ENCODE results near the gene ZNF212. TPM values are rescaled to one million over a fixed set of nuclear protein-coding genes. Genes with fewer than 3 reads are reported as not detected.
A peak's percentile ranks its signal among the peaks of the same experiment; 100 is the strongest.

Gene ZNF212
- total and polyA plus RNA-seq, 9 of the 15 experiments (the other 6 are each of a cell fraction or from before 2014, with no cell fraction given), result 1.8 to 21.4 (median 7.2) TPM

DNA sequence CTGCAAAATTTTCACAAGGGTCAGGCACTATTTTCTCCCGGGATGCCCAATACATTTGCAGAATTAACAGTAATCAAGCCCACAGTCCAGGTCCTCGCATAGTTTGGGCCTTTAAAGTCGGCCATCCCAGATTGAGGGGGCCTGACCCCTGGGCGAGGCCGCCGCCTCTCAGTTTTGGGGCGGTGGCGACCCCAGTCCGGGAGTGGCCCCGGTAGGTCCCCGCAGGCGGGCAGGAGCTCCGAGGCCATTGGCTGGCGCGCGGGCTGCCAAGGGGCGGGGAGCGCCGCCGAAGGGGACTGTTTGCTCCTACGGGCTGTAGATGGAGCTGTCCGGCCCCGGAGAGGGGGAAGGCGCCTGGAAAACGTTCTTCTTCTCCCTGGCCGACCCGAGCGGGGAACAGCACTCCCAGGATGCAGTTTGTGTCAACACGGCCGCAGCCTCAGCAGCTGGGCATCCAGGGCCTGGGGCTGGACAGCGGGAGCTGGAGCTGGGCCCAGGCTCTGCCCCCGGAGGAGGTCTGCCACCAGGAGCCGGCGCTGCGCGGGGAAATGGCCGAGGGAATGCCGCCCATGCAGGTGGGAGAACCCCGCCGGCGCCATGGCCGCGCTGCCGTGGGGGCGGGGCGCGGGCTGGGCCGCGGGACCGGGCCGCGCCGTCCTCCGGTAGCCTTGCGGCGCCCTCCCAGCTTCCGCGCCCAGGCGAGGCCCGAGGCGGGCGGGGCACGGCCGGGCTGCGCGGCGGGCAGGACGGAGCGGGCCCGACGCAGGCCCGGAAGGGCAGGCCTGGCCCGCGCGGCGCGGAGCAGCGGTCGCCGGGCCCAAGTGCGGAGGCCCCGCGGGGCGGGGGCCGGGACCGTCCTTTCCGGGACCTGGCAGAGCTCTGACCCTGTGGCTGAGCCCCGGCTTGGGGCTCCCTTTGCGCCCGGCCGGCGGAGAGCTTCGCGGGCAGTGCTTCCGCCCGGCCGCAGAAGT is 44.0 kb upstream of the ZNF212 start, which contains the start of gene ZNF282 (continued):
- TF ChIP-seq, protein P1, sequence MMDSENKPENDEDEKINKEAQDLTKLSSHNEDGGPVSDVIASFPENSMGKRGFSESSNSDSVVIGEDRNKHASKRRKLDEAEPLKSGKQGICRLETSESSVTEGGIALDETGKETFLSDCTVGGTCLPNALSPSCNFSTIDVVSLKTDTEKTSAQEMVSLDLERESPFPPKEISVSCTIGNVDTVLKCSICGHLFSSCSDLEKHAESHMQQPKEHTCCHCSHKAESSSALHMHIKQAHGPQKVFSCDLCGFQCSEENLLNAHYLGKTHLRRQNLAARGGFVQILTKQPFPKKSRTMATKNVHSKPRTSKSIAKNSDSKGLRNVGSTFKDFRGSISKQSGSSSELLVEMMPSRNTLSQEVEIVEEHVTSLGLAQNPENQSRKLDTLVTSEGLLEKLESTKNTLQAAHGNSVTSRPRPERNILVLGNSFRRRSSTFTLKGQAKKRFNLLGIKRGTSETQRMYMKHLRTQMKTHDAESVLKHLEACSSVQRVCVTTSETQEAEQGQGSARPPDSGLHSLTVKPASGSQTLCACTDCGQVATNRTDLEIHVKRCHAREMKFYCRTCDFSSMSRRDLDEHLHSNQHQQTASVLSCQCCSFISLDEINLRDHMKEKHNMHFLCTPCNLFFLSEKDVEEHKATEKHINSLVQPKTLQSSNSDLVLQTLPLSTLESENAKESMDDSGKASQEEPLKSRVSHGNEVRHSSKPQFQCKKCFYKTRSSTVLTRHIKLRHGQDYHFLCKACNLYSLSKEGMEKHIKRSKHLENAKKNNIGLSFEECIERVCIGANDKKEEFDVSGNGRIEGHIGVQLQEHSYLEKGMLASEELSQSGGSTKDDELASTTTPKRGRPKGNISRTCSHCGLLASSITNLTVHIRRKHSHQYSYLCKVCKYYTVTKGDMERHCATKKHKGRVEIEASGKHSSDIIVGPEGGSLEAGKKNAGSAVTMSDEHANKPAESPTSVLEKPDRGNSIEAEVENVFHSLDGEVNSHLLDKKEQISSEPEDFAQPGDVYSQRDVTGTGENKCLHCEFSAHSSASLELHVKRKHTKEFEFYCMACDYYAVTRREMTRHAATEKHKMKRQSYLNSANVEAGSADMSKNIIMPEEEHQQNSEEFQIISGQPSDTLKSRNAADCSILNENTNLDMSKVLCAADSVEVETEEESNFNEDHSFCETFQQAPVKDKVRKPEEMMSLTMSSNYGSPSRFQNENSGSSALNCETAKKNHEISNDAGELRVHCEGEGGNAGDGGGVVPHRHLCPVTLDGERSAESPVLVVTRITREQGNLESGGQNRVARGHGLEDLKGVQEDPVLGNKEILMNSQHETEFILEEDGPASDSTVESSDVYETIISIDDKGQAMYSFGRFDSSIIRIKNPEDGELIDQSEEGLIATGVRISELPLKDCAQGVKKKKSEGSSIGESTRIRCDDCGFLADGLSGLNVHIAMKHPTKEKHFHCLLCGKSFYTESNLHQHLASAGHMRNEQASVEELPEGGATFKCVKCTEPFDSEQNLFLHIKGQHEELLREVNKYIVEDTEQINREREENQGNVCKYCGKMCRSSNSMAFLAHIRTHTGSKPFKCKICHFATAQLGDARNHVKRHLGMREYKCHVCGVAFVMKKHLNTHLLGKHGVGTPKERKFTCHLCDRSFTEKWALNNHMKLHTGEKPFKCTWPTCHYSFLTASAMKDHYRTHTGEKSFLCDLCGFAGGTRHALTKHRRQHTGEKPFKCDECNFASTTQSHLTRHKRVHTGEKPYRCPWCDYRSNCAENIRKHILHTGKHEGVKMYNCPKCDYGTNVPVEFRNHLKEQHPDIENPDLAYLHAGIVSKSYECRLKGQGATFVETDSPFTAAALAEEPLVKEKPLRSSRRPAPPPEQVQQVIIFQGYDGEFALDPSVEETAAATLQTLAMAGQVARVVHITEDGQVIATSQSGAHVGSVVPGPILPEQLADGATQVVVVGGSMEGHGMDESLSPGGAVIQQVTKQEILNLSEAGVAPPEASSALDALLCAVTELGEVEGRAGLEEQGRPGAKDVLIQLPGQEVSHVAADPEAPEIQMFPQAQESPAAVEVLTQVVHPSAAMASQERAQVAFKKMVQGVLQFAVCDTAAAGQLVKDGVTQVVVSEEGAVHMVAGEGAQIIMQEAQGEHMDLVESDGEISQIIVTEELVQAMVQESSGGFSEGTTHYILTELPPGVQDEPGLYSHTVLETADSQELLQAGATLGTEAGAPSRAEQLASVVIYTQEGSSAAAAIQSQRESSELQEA (IDR thresholded peaks at IDR 0.05; ENCODE audit: low read depth), result no peak
- TF ChIP-seq TAF1 (IDR thresholded peaks at IDR 0.05; ENCODE audit: control insufficient read depth, extremely low read depth, insufficient read depth, low read length, severe bottlenecking) (peak; percentile 84), ZC3H4 (CRISPR knock-in tag; IDR thresholded peaks at IDR 0.05; ENCODE audit: borderline replicate concordance) (no peak; the same call in 1 of the 2 replicates), PHF8 (IDR thresholded peaks at IDR 0.05; ENCODE audit: borderline replicate concordance, low read length) (peak; percentile 92), RBM39 (optimal IDR thresholded peaks at IDR 0.05; ENCODE audit: low read depth, low read length) (no peak), STAG1 (CRISPR knock-in tag; IDR thresholded peaks at IDR 0.05; ENCODE audit: borderline replicate concordance) (no peak), ZNF785 (CRISPR knock-in tag; IDR thresholded peaks at IDR 0.05) (no peak)
- TF ChIP-seq, protein P2, sequence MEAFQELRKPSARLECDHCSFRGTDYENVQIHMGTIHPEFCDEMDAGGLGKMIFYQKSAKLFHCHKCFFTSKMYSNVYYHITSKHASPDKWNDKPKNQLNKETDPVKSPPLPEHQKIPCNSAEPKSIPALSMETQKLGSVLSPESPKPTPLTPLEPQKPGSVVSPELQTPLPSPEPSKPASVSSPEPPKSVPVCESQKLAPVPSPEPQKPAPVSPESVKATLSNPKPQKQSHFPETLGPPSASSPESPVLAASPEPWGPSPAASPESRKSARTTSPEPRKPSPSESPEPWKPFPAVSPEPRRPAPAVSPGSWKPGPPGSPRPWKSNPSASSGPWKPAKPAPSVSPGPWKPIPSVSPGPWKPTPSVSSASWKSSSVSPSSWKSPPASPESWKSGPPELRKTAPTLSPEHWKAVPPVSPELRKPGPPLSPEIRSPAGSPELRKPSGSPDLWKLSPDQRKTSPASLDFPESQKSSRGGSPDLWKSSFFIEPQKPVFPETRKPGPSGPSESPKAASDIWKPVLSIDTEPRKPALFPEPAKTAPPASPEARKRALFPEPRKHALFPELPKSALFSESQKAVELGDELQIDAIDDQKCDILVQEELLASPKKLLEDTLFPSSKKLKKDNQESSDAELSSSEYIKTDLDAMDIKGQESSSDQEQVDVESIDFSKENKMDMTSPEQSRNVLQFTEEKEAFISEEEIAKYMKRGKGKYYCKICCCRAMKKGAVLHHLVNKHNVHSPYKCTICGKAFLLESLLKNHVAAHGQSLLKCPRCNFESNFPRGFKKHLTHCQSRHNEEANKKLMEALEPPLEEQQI (IDR thresholded peaks at IDR 0.05), result no peak
- TF ChIP-seq, protein P3, sequence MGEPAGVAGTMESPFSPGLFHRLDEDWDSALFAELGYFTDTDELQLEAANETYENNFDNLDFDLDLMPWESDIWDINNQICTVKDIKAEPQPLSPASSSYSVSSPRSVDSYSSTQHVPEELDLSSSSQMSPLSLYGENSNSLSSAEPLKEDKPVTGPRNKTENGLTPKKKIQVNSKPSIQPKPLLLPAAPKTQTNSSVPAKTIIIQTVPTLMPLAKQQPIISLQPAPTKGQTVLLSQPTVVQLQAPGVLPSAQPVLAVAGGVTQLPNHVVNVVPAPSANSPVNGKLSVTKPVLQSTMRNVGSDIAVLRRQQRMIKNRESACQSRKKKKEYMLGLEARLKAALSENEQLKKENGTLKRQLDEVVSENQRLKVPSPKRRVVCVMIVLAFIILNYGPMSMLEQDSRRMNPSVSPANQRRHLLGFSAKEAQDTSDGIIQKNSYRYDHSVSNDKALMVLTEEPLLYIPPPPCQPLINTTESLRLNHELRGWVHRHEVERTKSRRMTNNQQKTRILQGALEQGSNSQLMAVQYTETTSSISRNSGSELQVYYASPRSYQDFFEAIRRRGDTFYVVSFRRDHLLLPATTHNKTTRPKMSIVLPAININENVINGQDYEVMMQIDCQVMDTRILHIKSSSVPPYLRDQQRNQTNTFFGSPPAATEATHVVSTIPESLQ (CRISPR knock-in tag; IDR thresholded peaks at IDR 0.05), result 0 out of 2 replicates have a peak, but pooled peaks have one; percentile 17

Data from K562 (cell line).